Daoy (cell line): ENCODE measurements around the gene BRD3. TPM values are rescaled to one million over a fixed set of nuclear protein-coding genes. Genes with fewer than 3 reads are reported as not detected.

ENCODE experiments used
- DNase-seq: peaks from one replicate; pipeline ENCODE4 v3.0.0-alpha.2; 2015; ENCODE audit warnings: low read depth
- total RNA-seq: library from RNA; depleted of rRNA; stranded (reverse); fragments of >200 nt; shearing (Covaris generic); gene quantifications from 2 replicates; pipeline ENCODE4 v1.2.3, GENCODE V29; 2014

The BRD3 gene
- total RNA-seq, 1 experiment from 2014 or later = 6.5 TPM

DNA sequence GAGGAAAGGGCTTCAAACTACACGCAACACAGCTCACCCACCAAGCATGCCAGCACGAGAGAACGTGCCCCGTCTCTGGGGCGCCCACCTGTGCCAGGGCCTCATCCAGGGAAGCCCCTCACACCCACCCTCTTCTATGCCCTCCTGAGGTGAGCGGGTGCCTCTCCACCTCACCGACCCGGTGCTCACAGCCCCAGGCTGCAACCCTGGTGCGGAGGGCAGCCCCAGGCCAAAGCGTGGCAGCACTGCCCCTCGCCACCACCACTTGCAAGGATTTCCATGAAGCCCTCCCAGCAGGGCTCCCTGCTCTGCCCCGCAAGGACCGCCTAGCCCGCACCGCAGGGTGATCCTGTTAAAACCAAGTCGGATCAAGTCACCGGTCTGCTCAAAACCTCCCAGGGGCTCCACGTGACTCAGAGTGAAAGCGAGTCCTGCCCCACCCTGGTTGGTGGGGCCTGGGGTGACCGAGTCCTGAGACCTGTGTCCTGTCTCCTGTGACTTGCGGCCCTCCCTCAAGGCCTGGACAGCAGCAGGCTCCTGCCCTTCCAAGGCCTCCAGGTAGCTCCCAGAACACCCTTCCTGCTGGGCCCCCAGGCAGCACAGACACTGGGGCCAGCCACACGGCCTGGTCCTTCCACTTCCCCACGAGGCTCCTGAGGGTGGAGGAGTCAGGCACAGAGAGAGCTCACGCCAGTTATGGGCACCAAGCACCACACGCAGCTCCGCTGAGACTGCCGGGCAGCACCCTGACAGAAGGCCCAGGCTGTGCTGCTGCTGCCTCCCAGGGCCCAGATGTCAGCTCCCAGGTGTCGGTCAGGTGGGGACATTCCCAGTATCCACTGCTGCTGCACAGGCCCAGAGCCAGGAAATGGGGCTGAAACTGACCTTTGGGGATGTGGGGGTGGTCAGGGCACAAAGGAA, 12.7 kb downstream of the BRD3 start:
- no peak for DNase-seq

DNA sequence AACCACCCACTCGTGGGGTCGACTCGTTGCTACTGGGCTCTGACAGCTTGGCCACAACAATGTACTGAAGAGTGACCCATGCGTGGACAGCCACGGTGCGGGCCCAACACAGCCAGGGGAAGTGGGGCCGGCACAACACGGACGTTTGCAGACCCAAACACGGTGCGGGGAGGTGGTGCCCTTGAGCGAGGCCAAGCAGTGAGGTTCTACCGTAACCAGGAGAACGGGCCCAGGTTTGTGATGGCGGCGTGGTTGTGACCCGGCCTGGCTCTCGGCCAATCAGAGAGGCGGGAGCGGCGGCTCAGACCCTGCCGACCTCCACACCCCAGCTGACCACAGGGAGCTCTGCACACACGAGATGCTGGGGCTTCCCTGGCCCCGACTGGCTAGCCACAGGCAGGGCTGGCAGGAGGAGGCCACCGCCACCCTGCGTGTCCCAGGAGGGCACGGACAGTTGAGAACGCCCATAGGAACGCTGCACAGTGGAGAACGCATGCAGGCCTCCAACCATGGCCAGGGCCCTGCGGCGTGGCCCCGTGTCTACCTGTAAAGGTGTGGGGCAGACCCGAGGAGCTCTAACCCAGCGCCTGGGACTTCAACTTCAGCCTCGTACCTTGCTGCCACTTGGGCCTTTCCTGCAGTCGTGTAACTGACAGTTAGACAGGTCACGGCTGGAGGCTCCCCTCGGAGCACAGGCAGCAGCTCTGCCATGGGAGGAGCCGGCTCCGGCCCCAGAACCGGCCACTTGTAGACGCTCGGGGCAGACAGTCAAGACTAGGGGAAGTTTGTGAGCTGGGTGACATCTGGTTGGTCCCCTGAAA, 13.7 kb downstream of the BRD3 start:
- DNase-seq = no peak

DNA sequence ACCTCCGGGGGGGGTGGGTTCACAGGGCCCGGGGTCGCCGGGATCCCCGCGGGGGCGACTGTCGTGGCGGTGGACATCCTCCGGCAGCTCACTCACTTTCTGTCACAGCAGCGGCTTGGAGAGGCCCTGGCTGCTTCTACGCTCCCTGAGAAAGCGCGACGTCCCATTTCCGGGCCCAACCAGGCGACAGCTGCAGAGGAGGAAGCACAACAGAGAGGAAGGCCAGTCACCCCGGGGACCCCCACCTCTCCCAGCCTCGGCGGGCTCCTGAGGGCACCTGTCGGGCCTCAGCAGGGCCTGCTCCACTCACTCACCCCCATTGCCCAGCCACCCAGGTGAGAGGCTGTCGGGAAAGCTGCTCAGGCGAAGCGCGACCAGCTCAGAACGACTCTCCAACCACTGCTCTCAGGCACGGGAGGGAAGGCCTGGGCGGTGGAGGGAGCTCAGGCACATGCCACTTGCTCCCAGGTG, 14.4 kb downstream of the BRD3 start:
- no peak for DNase-seq

GRCh38 chr9:134052941-134053340, 14.9 kb downstream of the BRD3 start:
- no peak for DNase-seq

DNA sequence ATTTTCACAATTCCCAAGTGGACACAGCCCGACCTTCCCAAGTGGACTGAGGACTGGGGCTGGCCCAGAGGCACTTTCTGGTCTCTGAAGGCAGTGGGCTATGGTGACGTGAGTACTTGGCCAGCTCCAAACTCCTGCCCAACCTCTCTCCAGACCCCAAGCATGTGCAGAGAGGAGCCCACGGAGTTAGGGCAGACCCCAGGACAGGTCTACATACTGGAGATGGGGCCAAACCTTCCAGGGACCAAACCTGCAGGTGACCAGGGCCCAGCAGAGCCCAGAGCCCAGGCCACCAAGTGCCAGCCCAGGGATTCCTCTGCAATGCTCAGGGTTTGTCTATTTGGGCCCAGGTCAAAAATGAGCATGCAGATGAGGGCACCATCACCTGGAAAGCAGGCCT, 15.3 kb downstream of the BRD3 start:
- no peak for DNase-seq

DNA sequence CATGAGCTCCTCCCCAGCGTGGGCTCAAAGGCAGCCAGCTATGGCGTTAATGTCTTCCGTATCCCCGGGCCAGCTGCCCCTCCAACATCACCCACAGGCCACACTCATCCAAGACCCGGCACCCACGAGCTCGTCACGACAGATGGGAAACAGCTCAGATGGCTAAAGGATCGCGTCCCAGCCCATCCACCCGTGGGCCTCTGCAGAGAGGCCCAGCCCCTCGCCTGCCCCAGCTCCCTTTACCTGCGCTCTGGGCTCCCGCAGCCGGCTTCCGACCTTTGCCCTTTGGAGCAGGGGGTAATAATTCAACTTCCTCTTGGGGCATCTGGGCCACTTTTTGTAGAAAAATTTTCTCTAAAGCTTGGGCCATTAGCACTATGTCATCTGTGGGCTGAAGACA, 16.5 kb downstream of the BRD3 start:
- no peak for DNase-seq

GRCh38 chr9:134050726-134051125, 17.1 kb downstream of the BRD3 start:
- DNase-seq = no peak

DNA sequence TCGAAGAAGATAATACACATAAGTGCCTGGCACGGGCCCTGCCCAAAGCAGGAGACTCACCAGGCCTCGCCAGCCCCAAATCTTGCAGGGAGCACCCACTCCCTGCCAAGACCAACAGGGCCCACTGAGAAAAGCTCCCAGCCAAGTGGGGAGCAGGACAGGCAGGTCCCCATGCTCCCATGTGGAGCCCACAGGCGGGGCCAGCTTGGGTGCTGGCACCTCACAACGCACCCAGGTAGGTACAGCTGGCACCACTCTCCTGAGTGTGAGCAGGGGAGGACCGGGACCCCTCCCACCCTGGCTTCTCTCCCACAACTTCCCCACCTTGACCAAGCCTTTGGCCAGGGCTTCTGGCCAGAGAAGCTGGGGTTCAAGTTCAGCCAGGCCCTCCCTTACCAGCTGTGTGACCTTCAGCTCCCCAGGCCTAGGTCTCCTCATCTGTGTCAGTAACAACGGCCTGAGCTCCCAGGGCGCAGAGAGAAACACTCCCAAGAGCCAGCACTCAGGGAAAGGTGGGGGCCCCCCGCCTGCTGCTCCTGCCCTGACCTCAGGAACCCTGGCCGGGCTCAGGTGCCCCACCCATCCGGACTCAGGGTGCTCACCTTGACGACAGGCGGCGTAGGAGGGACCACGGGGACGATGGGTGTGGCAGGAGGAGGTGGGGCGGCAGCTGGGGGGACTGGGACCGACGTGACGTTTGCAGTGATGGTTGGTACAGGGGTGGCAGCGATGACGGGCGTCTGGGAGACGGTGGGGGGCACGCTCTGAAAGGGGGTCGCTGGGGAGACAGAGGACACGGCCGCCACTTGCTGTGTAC, 17.8 kb downstream of the BRD3 start:
- no peak for DNase-seq

- DNase-seq = no peak
Measured at GRCh38 chr9:134049236-134049635, 18.6 kb downstream of the BRD3 start.

DNA sequence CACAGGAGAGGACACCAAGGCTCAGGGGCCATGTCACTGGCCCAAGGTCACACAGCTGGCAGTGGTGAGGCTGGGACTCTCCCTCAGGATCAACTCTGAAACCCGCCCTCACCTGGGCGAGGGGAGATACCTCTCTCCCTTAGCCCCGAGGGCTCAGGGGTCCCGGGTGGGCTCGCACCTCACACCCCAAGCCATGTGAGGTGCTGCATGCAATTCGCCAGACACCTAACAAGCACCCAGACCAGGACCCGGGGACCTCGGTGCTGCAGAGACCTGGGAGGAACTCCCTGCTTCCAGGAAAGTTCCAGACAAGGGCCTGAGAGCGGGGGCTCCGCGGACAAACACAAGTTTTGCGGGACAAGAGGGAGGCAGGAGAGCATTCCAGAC, 19.3 kb downstream of the BRD3 start:
- no peak for DNase-seq

DNA sequence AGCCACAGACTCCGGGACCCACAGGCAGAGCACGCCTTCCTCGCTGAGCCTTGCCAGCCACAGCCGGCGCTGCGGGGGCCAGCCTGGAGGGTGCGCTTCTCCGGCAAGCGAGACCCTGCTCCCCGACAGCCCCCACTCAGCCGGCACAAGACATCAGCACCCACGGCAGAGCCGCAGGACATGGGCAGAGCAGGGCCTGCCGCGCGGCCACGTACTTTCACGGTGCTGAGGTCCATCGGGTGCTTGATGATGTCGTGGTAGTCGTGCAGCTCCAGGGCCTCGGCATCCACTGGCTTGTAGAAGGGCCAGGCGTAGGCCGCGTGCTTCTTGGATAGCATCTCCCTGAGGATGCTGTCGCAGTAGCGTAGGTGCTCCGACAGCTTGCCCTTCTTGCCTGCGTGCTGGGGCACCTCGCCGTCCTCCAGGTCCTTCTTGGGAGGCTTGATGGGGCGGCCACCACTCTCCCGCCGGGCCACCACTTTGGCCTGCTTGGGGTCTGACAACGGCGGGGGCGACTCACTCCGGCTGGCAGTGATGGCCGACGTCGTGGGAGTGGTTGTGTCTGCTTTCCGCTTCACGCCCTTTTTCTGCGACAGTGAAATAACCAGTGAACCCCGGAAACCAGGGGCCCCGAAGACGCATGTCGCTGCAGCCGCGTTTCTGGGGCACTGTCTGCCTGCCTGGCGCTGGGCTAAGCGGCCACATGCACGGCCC, 19.8 kb downstream of the BRD3 start:
- no peak for DNase-seq

GRCh38 chr9:134046894-134047681, 20.7 kb downstream of the BRD3 start:
- no peak for DNase-seq

GRCh38 chr9:134045841-134046544, 21.8 kb downstream of the BRD3 start:
- no peak for DNase-seq

DNA sequence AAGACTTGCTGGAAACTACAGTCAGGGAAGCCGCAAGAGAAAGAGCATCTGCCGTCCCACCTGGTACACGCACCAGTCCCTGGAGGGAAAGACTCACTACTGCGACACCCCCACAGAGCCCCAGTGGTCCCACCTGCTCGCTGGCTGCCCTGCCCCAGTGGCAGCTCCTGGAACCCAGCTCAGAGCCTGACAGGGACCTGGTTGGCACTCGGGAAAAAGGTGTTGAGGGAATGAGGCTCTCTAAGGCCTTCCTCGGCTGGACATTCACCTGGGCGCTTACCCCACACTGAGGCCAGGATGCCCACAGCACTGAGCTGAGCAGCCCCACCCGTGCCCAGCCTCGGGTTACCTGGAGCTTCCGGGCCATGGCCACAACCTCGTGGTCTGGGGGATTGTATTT, 22.9 kb downstream of the BRD3 start:
- DNase-seq = no peak

- no peak for DNase-seq
Measured at GRCh38 chr9:134043531-134043988, 24.3 kb downstream of the BRD3 start.

DNA sequence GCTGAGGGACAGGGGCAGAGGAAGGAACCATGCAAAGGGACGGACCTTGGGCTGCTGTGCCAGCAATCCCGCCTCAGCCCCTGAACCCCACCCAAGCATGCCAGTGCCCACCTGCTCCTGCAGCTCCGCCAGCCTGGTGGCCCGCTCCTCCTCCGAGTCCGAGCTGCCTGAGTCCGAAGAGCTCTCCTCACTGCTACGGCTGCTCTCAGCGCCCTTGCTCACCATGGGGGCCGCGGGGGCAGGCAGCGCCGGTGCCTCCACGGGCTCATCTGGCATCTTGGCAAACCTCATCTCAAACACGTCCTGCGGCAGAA, 26.2 kb downstream of the BRD3 start:
- no peak for DNase-seq

DNA sequence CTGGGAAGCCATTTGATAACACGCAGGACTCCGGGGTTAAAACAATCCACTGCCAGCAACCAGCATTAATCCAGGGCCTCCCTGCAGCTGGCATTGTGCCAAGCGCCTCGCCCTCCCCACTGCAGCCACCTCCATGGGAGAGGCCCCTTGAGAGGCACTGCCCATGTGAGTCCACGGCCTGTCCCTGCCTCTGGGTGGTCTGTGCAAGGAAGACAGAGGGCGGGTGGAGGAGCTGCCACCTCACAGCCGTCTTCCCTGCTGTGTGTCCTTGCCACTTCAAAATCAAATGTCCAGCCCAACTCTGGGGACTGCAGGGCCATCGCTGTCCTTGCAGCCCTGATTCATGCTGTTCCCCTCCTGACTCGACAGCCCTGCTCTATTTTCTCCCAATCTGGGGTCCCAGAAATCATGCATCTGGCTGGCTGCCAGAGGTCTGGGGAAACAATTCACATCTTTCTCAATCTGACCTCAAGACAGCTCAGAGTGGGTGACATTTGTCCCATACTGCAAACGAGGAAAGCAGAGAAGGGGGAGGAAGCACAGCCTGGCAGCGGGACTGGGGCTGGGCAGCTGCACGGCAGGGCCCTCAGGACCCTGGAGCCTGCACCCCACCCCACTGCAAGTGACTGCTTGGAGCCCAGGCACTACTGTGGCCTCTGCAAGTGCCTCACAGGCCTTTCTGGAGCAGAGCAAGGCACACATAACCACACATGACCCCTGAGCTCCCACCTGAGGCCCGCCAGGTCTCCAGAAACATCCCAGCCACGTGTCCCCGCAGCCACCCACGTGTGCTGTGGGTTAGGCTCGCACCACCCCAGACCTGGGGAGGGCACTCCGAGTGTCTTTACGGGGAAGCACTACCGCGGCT, 26.8 kb downstream of the BRD3 start:
- DNase-seq = no peak

DNA sequence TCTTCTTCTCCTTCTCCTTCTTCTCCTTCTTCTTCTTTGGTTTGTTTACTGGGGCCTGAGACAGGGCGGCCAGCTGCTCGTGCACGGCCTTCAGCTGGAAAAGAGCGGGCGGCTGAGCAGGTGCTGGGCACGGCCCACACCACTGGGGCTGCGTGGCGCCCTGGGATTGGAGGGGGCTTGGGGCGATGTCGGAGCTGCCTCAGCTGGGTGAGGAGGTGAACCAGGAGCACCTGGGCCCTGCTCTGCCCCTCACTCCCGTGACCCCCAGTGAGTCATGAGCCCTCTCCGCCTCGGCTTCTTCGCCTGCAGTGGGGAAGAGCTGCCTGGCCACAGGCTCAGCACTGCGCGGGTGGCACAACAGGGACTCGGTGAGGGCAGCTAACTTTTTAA, 27.7 kb downstream of the BRD3 start:
- DNase-seq = peak; percentile 4
